Measurements from ENCODE around the gene PKDCC. TPM values are rescaled to one million over a fixed set of nuclear protein-coding genes. Genes with fewer than 3 reads are reported as not detected.

Gene PKDCC
- total and polyA plus RNA-seq, 2 donors, result 25.1 to 77.8 TPM

DNA sequence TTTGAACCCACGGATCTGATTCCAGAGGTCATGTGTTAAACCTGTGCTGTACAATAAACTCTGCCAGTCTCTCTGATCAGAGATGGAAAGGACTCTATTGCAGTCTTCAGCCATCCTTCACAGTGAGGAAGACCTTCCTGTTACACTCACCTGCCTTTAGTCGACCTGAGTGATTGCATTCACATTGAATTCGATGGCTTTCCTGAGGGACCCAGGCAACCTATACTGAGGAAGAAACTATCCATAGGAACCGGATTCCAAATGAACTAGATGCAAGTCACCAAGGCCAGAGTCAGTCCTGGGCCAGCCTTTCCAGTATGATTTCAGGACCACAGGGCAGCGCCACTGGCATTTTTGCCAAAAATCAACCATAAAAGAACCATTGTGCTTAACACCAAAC lies 56.8 kb downstream of the PKDCC start:
- Histone ChIP-seq H3K4me1 (ENCODE audit: control insufficient read depth in 2 of 2, insufficient read depth in 2 of 2, low read length in 2 of 2) (peaks cover 68 to 83% of the 10 kb centered on the region in 2 donors), H3K36me3 (ENCODE audit: control insufficient read depth in 2 of 2, insufficient read depth in 2 of 2, low read length in 1 of 2) (no peaks in the 10 kb centered on the region), H3K9me3 (ENCODE audit: control insufficient read depth in 2 of 2, insufficient read depth in 1 of 2, low read length in 1 of 2) (peaks cover 0 to 12% of the 10 kb centered on the region in 2 donors), H3K27ac (ENCODE audit: low read depth in 1 of 2, low read length in 1 of 2) (peak overlapping the region; percentile 75 to 92), H3K4me3 (ENCODE audit: low read length in 2 of 2) (no peak overlapping the region), H3K27me3 (ENCODE audit: control insufficient read depth in 2 of 2, insufficient read depth in 1 of 2, low read length in 1 of 2) (peaks cover 0 to 14% of the 10 kb centered on the region in 2 donors)
- WGBS, result 93% methylated on average over 5 of the region's 5 CpGs
- DNase-seq (ENCODE audit: low read depth in 6 of 9, low spot score in 9 of 9), result no peak

- Histone ChIP-seq H3K4me1 (ENCODE audit: control insufficient read depth in 2 of 2, insufficient read depth in 2 of 2, low read length in 2 of 2) (peaks cover 72 to 83% of the 10 kb centered on the region in 2 donors), H3K4me3 (ENCODE audit: low read length in 2 of 2) (peak overlapping the region in 1 of 2 donors; percentile 32), H3K27me3 (ENCODE audit: control insufficient read depth in 2 of 2, insufficient read depth in 1 of 2, low read length in 1 of 2) (peaks cover 0 to 13% of the 10 kb centered on the region in 2 donors), H3K36me3 (ENCODE audit: control insufficient read depth in 2 of 2, insufficient read depth in 2 of 2, low read length in 1 of 2) (no peaks in the 10 kb centered on the region), H3K27ac (ENCODE audit: low read depth in 1 of 2, low read length in 1 of 2) (peak overlapping the region; percentile 92 to 100), H3K9me3 (ENCODE audit: control insufficient read depth in 2 of 2, insufficient read depth in 1 of 2, low read length in 1 of 2) (peaks cover 0 to 2% of the 10 kb centered on the region in 2 donors)
- peak in 7 of 9 donors; percentile 61 to 94 (median 82) for DNase-seq (ENCODE audit: low read depth in 6 of 9, low spot score in 9 of 9)
- 31% methylated on average over 14 of the region's 14 CpGs for WGBS
Measured at GRCh38 chr2:42105330-42106256, 57.8 kb downstream of the PKDCC start.

- H3K27ac ChIP-seq (ENCODE audit: low read depth in 1 of 2, low read length in 1 of 2), result peak overlapping the region; percentile 92 to 100
- no peak for DNase-seq (ENCODE audit: low read depth in 6 of 9, low spot score in 9 of 9)
- H3K36me3 ChIP-seq (ENCODE audit: control insufficient read depth in 2 of 2, insufficient read depth in 2 of 2, low read length in 1 of 2), result no peaks in the 10 kb centered on the region
- peaks cover 0 to 8% of the 10 kb centered on the region in 2 donors for H3K27me3 ChIP-seq (ENCODE audit: control insufficient read depth in 2 of 2, insufficient read depth in 1 of 2, low read length in 1 of 2)
- H3K9me3 ChIP-seq (ENCODE audit: control insufficient read depth in 2 of 2, insufficient read depth in 1 of 2, low read length in 1 of 2), result no peaks in the 10 kb centered on the region
- peaks cover 70 to 82% of the 10 kb centered on the region in 2 donors for H3K4me1 ChIP-seq (ENCODE audit: control insufficient read depth in 2 of 2, insufficient read depth in 2 of 2, low read length in 2 of 2)
- WGBS, result 83% methylated on average over 10 of the region's 10 CpGs
- H3K4me3 ChIP-seq (ENCODE audit: low read length in 2 of 2), result peak overlapping the region in 1 of 2 donors; percentile 32
Measured at GRCh38 chr2:42106257-42106816, 58.5 kb downstream of the PKDCC start.

- no peak for DNase-seq (ENCODE audit: low read depth in 6 of 9, low spot score in 9 of 9)
- peak overlapping the region; percentile 75 to 92 for H3K27ac ChIP-seq (ENCODE audit: low read depth in 1 of 2, low read length in 1 of 2)
- no peaks in the 10 kb centered on the region for H3K9me3 ChIP-seq (ENCODE audit: control insufficient read depth in 2 of 2, insufficient read depth in 1 of 2, low read length in 1 of 2)
- H3K36me3 ChIP-seq (ENCODE audit: control insufficient read depth in 2 of 2, insufficient read depth in 2 of 2, low read length in 1 of 2), result no peaks in the 10 kb centered on the region
- WGBS, result 98% methylated on average over 4 of the region's 4 CpGs
- H3K4me3 ChIP-seq (ENCODE audit: low read length in 2 of 2), result no peak overlapping the region
- H3K4me1 ChIP-seq (ENCODE audit: control insufficient read depth in 2 of 2, insufficient read depth in 2 of 2, low read length in 2 of 2), result peaks cover 60 to 70% of the 10 kb centered on the region in 2 donors
- H3K27me3 ChIP-seq (ENCODE audit: control insufficient read depth in 2 of 2, insufficient read depth in 1 of 2, low read length in 1 of 2), result no peaks in the 10 kb centered on the region
Measured at GRCh38 chr2:42107249-42108042, 59.6 kb downstream of the PKDCC start.

Other genes starting within 250 kb of the PKDCC start
- 28.5 TPM for gene EML4, start 121.3 kb downstream of the PKDCC start, total RNA-seq
- 23.5 TPM for gene EML4, start 121.3 kb downstream of the PKDCC start, polyA plus RNA-seq

All from thymus (tissue), 11 donors.